GM23338 (cell line): Measurements from ENCODE around the gene PDP2. TPM values are rescaled to one million over a fixed set of nuclear protein-coding genes. Genes with fewer than 3 reads are reported as not detected.

Experiments
- ATAC-seq: fragments of 200-7000 bp; cut with Tn5 transposase; 3 replicates; pipeline ENCODE4 v1.9.1; 2020
- DNase-seq: peaks from one replicate; pipeline ENCODE4 v3.0.0-alpha.2; 2015; ENCODE audit warnings: low spot score
- H2AFZ ChIP-seq: fragments of 200-600 bp; sonication (generic); 2 replicates; pipeline ENCODE4 v1.8.0; 2016; ENCODE audit warnings: antibody characterized with exemption, mild to moderate bottlenecking, moderate library complexity
- H3F3A ChIP-seq: fragments of 200-600 bp; sonication (generic); replicated peaks from 2 replicates; pipeline ENCODE4 v1.8.0; 2017; ENCODE audit warnings: antibody characterized with exemption, mixed run types, low read depth
- H3K27ac ChIP-seq: fragments of 200-600 bp; sonication (generic); 2 replicates; pipeline ENCODE4 v1.6.1; 2016; ENCODE audit warnings: low read depth
- H3K27me3 ChIP-seq: fragments of 200-600 bp; sonication (generic); 2 replicates; pipeline ENCODE4 v1.8.0; 2016; ENCODE audit warnings: mild to moderate bottlenecking, mixed run types, moderate library complexity; ENCODE audit not compliant: insufficient read depth
- H3K36me3 ChIP-seq: fragments of 200-600 bp; sonication (generic); 2 replicates; pipeline ENCODE4 v1.8.0; 2016; ENCODE audit warnings: mild to moderate bottlenecking; ENCODE audit not compliant: insufficient read depth
- H3K4me1 ChIP-seq: fragments of 200-600 bp; sonication (generic); 2 replicates; pipeline ENCODE4 v1.8.0; 2016; ENCODE audit warnings: mild to moderate bottlenecking, moderate library complexity; ENCODE audit not compliant: insufficient read depth
- H3K4me2 ChIP-seq: fragments of 200-600 bp; sonication (generic); 2 replicates; pipeline ENCODE4 v1.7.1; 2017; ENCODE audit warnings: mixed run types
- H3K4me3 ChIP-seq: fragments of 200-600 bp; sonication (generic); 2 replicates; pipeline ENCODE4 v1.6.1; 2016; ENCODE audit warnings: mixed run types
- H3K79me2 ChIP-seq: fragments of 200-600 bp; sonication (generic); replicated peaks from 2 replicates; pipeline ENCODE4 v1.8.0; 2017; ENCODE audit warnings: mild to moderate bottlenecking; ENCODE audit not compliant: insufficient read depth
- H3K9me2 ChIP-seq: fragments of 200-600 bp; sonication (generic); 2 replicates; pipeline ENCODE4 v1.8.0; 2017; ENCODE audit not compliant: insufficient read depth
- H4K20me1 ChIP-seq: fragments of 200-600 bp; sonication (generic); replicated peaks from 2 replicates; pipeline ENCODE4 v1.8.0; 2017; ENCODE audit warnings: mild to moderate bottlenecking; ENCODE audit not compliant: insufficient read depth
- H3K27ac Mint-ChIP-seq: 2 replicates; pipeline ENCODE4 v1.8.0; 2020; ENCODE audit warnings: inconsistent platforms, mild to moderate bottlenecking, moderate library complexity, mixed read lengths
- H3K27me3 Mint-ChIP-seq: 3 replicates; pipeline ENCODE4 v1.8.0; 2022; ENCODE audit warnings: low read depth, mild to moderate bottlenecking, moderate library complexity, mixed read lengths, inconsistent platforms; ENCODE audit not compliant: insufficient read depth, poor library complexity
- H3K36me3 Mint-ChIP-seq: 3 replicates; pipeline ENCODE4 v1.8.0; 2021; ENCODE audit warnings: low read depth, mild to moderate bottlenecking, inconsistent platforms, moderate library complexity, mixed read lengths
- H3K4me1 Mint-ChIP-seq: 3 replicates; pipeline ENCODE4 v1.8.0; 2020; ENCODE audit warnings: mild to moderate bottlenecking, inconsistent platforms, mixed read lengths
- H3K4me3 Mint-ChIP-seq: 3 replicates; pipeline ENCODE4 v1.8.0; 2021; ENCODE audit warnings: moderate library complexity, mild to moderate bottlenecking, inconsistent platforms, mixed read lengths
- H3K9me3 Mint-ChIP-seq: 3 replicates; pipeline ENCODE4 v1.8.0; 2020; ENCODE audit warnings: moderate library complexity, mild to moderate bottlenecking, inconsistent platforms, mixed read lengths
- CREB1 ChIP-seq: fragments of 250-450 bp; sonication (Bioruptor Pico); IDR thresholded peaks from 2 replicates; pipeline ENCODE4 v1.5.0; 2020; ENCODE audit warnings: low read depth, mild to moderate bottlenecking, moderate library complexity
- CTCF ChIP-seq, 2 experiments: fragments of 200-600 bp in 1 of 2; sonication (generic) in 1 of 2; conservative IDR thresholded peaks; 2 replicates each; pipeline versions ENCODE4 v1.5.1 to v1.6.1; 2016 to 2017; ENCODE audit warnings: antibody characterized with exemption in 2 of 2, low read depth in 2 of 2, mild to moderate bottlenecking in 2 of 2, moderate library complexity in 1 of 2
- EZH2 ChIP-seq: fragments of 200-600 bp; sonication (generic); IDR thresholded peaks from one replicate; pipeline ENCODE4 v1.8.0; 2017; ENCODE audit warnings: antibody characterized with exemption, mild to moderate bottlenecking, low read depth; ENCODE audit not compliant: unreplicated experiment
- JUNB ChIP-seq: IDR thresholded peaks from one replicate; pipeline ENCODE4 v1.6.1; 2016; ENCODE audit warnings: antibody characterized with exemption; ENCODE audit not compliant: unreplicated experiment
- NANOG ChIP-seq: IDR thresholded peaks from 2 replicates; pipeline ENCODE4 v1.6.1; 2016; ENCODE audit warnings: antibody characterized with exemption, borderline replicate concordance
- POLR2AphosphoS5 ChIP-seq: IDR thresholded peaks from 2 replicates; pipeline ENCODE4 v1.6.1; 2016; ENCODE audit warnings: antibody characterized with exemption, low read depth
- REST ChIP-seq: IDR thresholded peaks from one replicate; pipeline ENCODE4 v1.6.1; 2018; ENCODE audit warnings: antibody characterized with exemption; ENCODE audit not compliant: unreplicated experiment
- STAT1 ChIP-seq: IDR thresholded peaks from one replicate; pipeline ENCODE4 v1.6.1; 2016; ENCODE audit warnings: antibody characterized with exemption; ENCODE audit not compliant: unreplicated experiment
- ZNF331 ChIP-seq: fragments of 250-450 bp; sonication (Bioruptor Pico); IDR thresholded peaks from 2 replicates; pipeline ENCODE4 v1.5.0; 2020; ENCODE audit warnings: low read depth, mild to moderate bottlenecking, moderate library complexity
- polyA plus RNA-seq: library from polyadenylated mRNA; unstranded; fragments of >200 nt; fragmentation: Nextera tagmentation; extraction: Ambion mirVana; gene quantifications from 2 replicates; pipeline ENCODE4 v1.2.1, GENCODE V29; 2016
- total RNA-seq: library from RNA; depleted of rRNA; stranded (reverse); fragments of >200 nt; shearing (Covaris generic); gene quantifications from 2 replicates; pipeline ENCODE4 v1.2.3, GENCODE V29; 2014
- TF ChIP-seq, protein P1 (sequence below): IDR thresholded peaks from 2 replicates; pipeline ENCODE4 v1.6.1; 2016; ENCODE audit warnings: antibody characterized with exemption

PDP2 gene
- total and polyA plus RNA-seq, 2 experiments from 2014 or later, result 9.0 to 23.2 TPM

DNA sequence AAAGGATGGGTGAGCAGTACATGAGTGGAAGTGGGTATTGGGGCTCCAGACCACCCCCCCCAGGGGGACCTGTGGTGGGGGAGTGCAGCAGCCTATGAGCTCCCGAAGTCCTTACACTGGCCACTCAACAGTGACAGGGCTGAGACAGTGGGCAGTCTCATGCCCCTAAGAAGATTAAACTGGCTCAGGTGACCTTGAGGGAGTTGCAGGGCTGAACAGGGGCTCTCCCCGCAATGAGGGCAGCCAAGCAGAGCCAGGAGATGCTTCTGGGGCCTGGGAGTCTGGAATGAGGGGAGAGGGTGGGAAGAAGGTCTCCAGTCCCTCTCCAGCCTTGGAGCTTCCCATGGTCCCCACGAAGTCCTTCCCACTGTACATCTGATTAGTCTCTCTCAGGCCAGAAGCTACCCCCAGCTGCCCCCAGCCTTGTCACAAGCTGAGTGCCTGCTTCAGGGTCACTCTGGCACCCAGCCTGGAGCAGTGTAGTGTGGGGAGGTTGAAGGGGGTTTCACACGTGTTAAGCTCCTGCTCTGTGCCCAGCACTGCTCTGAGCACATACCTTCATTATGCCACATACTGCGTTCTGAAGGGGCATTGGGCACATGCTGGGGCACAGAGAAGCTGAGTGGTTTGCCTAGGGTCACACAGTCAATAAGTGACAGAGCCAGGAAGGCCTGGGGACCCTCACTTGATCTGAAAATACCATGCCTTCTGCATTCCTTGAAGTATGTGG lies 39.4 kb downstream of the PDP2 start:
- no peaks in the 10 kb centered on the region for H3K36me3 Mint-ChIP-seq
- no peak overlapping the region for H3K27ac ChIP-seq
- H3K27me3 ChIP-seq, result peaks cover 19% of the 10 kb centered on the region
- no peak overlapping the region for H3K27ac Mint-ChIP-seq
- no peaks in the 10 kb centered on the region for H3K9me2 ChIP-seq
- DNase-seq (no peak), ATAC-seq (no peak)
- H3K4me3 ChIP-seq, result no peak overlapping the region
- no peaks in the 10 kb centered on the region for H4K20me1 ChIP-seq
- TF ChIP-seq REST, result no peak
- TF ChIP-seq, protein P1, sequence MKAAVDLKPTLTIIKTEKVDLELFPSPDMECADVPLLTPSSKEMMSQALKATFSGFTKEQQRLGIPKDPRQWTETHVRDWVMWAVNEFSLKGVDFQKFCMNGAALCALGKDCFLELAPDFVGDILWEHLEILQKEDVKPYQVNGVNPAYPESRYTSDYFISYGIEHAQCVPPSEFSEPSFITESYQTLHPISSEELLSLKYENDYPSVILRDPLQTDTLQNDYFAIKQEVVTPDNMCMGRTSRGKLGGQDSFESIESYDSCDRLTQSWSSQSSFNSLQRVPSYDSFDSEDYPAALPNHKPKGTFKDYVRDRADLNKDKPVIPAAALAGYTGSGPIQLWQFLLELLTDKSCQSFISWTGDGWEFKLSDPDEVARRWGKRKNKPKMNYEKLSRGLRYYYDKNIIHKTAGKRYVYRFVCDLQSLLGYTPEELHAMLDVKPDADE, result no peak
- TF ChIP-seq CTCF (conservative IDR thresholded peaks at IDR 0.05; ENCODE audit: low read depth in 2 of 2), result no peak
- H3K4me1 ChIP-seq, result no peaks in the 10 kb centered on the region
- H3K4me3 Mint-ChIP-seq, result no peak overlapping the region
- H3K4me2 ChIP-seq, result no peak overlapping the region
- H3F3A ChIP-seq, result no peaks in the 10 kb centered on the region
- H3K4me1 Mint-ChIP-seq, result no peaks in the 10 kb centered on the region; the same call in 2 of the 3 replicates
- no peaks in the 10 kb centered on the region for H3K36me3 ChIP-seq
- no peak overlapping the region for H2AFZ ChIP-seq
- no peaks in the 10 kb centered on the region for H3K79me2 ChIP-seq
- H3K9me3 Mint-ChIP-seq, result no peaks in the 10 kb centered on the region
- H3K27me3 Mint-ChIP-seq, result peaks cover 22% of the 10 kb centered on the region

- no peak for ATAC-seq
- Histone ChIP-seq H3K9me2 (no peaks in the 10 kb centered on the region), H3K4me1 (no peaks in the 10 kb centered on the region), H3K79me2 (no peaks in the 10 kb centered on the region), H3K27me3 (peaks cover 23% of the 10 kb centered on the region), H3F3A (no peaks in the 10 kb centered on the region), H4K20me1 (no peaks in the 10 kb centered on the region), H2AFZ (no peak overlapping the region), H3K36me3 (no peaks in the 10 kb centered on the region), H3K27ac (no peak overlapping the region), H3K4me2 (no peak overlapping the region), H3K4me3 (no peak overlapping the region)
- Mint-ChIP-seq H3K27ac (no peak overlapping the region), H3K27me3 (peaks cover 22% of the 10 kb centered on the region), H3K4me1 (no peaks in the 10 kb centered on the region; the same call in 2 of the 3 replicates), H3K36me3 (no peaks in the 10 kb centered on the region), H3K4me3 (no peak overlapping the region), H3K9me3 (no peaks in the 10 kb centered on the region)
- no peak for DNase-seq
- TF ChIP-seq, protein P1, result no peak
- TF ChIP-seq POLR2AphosphoS5 (no peak), ZNF331 (CRISPR knock-in tag) (no peak), NANOG (no peak), CTCF (conservative IDR thresholded peaks at IDR 0.05; ENCODE audit: low read depth in 2 of 2) (no peak), REST (no peak), JUNB (no peak), CREB1 (no peak), EZH2 (no peak), STAT1 (no peak)
Measured at GRCh38 chr16:66920299-66920590, 39.9 kb downstream of the PDP2 start.
